HFF-Myc (cell line): ENCODE results near the gene CHRM1.

ENCODE experiments used
- DNase-seq: peaks from one replicate; pipeline ENCODE4 v3.0.0-alpha.2; 2011; ENCODE audit warnings: low read depth; ENCODE audit errors: extremely low read depth
- H3K4me3 ChIP-seq: replicated peaks from 2 replicates; pipeline ENCODE4 v1.5.1; 2011; ENCODE audit warnings: low read depth, mild to moderate bottlenecking, control low read depth, low read length
- TF ChIP-seq, protein P1 (sequence below): IDR thresholded peaks from 2 replicates; pipeline ENCODE4 v1.5.1; 2012; ENCODE audit warnings: mild to moderate bottlenecking, low read depth, low read length, control low read depth; ENCODE audit errors: missing control alignments

CHRM1 gene

DNA sequence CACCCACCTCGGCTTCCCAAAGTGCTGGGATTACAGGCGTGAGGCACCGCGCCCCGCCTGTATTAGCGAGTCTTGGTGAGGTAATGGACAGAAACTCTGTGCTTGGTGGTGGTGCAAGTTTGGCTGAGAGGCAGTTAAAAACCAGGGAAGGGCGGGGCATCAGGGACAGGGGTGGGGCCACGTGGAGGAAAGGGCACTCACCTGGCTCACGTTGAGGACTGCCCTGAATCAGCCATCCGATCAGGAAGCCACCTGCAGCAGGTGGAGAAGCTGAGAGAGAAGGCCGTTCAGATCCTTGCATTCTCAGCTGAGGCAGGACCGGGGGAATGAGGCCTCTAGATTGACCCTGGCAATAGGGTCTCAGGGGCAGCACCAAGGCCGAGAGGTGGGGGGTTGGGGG is 12.1 kb upstream of the CHRM1 start:
- H3K4me3 ChIP-seq: no peak overlapping the region
- TF ChIP-seq, protein P1, sequence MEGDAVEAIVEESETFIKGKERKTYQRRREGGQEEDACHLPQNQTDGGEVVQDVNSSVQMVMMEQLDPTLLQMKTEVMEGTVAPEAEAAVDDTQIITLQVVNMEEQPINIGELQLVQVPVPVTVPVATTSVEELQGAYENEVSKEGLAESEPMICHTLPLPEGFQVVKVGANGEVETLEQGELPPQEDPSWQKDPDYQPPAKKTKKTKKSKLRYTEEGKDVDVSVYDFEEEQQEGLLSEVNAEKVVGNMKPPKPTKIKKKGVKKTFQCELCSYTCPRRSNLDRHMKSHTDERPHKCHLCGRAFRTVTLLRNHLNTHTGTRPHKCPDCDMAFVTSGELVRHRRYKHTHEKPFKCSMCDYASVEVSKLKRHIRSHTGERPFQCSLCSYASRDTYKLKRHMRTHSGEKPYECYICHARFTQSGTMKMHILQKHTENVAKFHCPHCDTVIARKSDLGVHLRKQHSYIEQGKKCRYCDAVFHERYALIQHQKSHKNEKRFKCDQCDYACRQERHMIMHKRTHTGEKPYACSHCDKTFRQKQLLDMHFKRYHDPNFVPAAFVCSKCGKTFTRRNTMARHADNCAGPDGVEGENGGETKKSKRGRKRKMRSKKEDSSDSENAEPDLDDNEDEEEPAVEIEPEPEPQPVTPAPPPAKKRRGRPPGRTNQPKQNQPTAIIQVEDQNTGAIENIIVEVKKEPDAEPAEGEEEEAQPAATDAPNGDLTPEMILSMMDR: no peak
- DNase-seq: no peak

DNA sequence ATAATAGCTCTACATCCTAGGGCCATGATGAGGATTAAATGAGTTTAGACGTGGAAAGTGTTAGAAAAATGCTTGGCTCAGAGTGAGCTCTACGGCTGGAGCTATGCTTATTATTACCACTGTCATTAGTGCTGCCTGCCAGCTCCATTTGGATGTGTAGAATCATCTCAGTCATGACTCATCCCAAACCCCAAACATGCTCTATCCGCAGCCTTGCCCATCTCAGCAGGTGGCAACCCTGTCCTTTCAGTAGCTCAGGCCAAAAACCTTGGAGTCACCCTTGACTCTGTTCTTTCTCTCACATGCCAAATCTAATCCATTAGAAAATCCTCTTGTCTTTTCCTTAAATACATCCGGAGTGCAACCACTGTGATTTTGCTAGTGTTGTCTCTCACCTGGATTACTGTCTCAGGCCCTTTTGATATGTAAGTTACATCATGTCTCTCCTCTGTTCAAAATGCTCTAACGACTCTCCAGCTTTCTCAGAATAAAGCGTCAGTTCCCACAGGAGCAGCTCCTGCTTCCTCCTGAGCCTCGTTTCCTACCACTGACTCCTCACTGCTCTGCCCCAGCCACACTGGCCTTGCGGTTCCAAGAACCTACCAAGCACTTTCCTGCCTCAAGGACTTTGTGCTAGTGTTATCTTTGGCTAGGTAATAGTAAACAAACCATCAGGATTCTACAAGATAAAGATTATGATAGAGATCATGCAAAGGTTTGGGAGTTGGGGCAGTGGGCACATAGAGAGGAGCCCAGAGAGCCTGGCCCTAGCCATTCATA is 10.5 kb upstream of the CHRM1 start:
- no peak overlapping the region for H3K4me3 ChIP-seq
- no peak for DNase-seq
- TF ChIP-seq, protein P1: no peak

DNA sequence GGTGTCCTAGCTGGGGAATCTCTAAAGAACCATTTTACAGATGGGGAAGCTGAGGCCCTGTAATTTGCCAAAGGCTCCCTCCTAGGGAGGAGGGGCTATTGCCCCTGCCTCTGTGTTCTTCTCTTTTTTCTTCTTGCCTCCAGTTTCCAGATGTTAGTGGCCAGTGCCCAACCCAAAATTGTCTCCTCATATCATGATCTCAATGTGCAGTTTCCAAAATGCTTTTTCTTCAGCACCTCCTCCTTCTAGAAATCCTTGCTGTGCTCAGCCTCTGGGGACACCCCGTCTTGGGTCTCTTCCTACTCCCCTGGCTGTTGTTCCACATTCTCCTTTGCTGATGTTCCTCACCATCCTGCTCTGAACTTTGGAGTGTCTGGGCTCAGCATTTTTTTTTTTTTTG is 9.5 kb upstream of the CHRM1 start:
- no peak for DNase-seq
- TF ChIP-seq, protein P1: no peak
- no peak overlapping the region for H3K4me3 ChIP-seq

DNA sequence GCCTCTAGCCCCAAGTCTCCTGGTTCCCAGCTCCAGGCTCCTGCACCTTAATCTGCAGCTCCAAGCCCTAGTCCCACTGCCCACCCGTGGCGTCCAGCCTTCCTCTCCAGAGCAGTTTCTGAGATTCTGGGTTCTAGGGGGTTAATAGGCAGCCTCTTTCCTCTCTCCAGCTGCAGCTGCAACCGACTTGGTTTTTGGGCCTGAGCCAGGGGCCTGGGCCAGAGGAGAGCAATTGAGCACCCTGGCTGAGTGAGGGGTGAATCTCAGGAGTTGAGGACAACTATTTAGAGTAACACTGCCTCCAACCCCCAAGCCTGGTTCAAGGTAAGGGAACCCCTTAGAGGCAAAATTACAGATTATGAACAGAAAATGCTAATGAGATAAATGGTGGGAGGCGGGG is 9.0 kb upstream of the CHRM1 start:
- no peak for DNase-seq
- H3K4me3 ChIP-seq: no peak overlapping the region
- TF ChIP-seq, protein P1: no peak

DNA sequence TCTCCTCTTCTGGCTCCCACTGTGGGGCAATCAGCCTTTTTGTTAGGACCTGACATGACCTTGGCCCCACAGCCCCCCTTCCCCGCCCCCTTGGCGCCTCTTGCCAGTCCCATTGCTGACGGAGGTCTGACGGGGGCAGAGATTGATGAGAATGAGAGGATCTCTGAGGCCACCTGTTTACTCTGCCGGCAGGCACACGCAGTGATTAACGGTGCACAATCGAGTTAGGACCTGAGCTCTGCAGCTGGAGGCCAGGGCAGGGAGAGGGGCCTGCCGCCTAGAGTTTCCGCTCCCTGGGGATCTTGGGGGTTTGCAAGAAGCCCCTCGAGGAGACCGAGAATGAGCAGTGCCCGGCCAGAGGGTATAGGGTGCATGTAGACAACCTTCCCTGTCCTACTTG is 6.8 kb upstream of the CHRM1 start:
- TF ChIP-seq, protein P1: no peak
- no peak for DNase-seq
- no peak overlapping the region for H3K4me3 ChIP-seq

DNA sequence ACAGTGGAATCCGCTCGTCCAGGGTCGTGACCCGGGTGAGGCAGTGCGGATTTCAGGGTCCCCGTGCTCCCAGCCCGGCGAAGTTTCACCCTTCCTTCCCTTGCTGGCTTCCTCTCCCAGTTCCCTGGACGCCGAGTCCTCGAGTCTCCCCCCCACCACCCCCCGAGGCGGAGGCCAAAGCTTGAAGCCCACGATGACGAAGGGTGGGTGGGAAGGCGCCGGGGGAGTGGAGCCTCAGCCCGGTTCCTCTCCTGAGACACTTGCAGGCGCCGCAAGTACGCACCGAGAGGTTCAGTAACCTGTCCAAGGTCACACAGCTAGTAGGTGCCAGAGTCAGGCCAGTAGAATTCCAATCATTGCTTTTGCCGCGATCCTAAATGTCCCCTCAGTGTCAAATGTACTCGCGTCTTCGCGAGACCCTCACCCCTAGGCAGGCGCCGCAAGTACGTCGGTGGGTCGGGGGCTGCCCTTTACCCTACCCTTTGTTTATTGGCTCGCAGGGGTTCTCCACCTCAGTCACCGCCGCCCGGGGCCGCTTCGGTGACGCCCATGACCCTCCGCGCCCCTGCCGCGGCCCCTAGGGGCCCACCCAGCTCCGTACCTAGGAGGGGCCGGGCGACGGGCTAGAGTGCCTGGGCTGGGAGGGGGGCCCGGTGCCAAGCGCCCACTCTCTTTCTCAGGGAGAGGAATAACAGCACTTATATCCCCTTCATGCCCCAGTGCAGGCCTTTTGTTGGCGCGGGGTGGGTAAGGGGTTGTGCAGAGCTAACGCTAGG is 5.7 kb upstream of the CHRM1 start:
- TF ChIP-seq, protein P1: no peak
- no peak for DNase-seq
- H3K4me3 ChIP-seq: no peak overlapping the region
